ENCODE results near the gene DSTN.

GRCh38 chr20:17648791-17649730, 79.2 kb downstream of the DSTN start:
- TF ChIP-seq POLR2A (IDR thresholded peaks at IDR 0.05; ENCODE audit: low read depth, low read length) (no peak), CTCF (IDR thresholded peaks at IDR 0.05; ENCODE audit: extremely low read depth in 1 of 2, insufficient read depth in 1 of 2, low read depth in 1 of 2, low read length in 2 of 2) (peak; percentile 43 to 67)

Data from endothelial cell of umbilical vein (primary cell).